Measurements from ENCODE around the gene ZNF778.
"Not testable (repeated sequence)": the region's sequence is repeated elsewhere in the genome, so short reads cannot be mapped to it uniquely, and the experiment has no call there.

ZNF778 gene

DNA sequence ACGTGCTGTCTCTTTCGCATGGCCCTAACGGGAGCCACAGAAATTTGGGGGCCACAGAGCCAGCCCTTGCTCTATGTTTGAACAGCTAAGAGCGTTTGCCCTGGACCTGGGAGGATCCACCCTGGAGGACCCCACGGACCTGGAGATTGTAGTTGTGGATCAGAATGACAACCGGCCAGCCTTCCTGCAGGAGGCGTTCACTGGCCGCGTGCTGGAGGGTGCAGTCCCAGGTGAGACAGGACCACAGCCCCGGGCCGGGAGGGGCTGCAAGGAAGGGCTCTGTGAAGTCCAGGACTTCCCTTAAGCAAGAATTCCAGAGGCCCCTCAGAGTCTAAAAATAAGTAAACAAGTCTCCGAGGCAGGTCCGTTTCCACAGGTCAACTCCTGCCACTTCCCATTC lies 34.0 kb upstream of the ZNF778 start:
- no peak for DNase-seq

- DNase-seq: no peak
Observed at GRCh38 chr16:89183975-89184676, 33.4 kb upstream of the ZNF778 start.

DNA sequence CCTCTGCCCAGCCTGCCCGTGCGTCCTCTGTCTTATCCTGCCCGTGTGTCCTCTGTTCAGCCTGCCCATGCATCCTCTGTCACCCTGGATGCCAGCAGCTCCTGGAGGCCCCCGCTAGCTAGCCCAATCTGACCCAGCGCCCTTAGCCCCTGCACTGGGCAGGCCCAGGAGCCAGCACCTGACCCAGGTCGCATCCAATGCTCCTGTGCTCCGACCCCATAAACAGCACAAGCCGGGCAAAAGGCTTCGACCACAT lies 32.9 kb upstream of the ZNF778 start:
- no peak for DNase-seq

DNA sequence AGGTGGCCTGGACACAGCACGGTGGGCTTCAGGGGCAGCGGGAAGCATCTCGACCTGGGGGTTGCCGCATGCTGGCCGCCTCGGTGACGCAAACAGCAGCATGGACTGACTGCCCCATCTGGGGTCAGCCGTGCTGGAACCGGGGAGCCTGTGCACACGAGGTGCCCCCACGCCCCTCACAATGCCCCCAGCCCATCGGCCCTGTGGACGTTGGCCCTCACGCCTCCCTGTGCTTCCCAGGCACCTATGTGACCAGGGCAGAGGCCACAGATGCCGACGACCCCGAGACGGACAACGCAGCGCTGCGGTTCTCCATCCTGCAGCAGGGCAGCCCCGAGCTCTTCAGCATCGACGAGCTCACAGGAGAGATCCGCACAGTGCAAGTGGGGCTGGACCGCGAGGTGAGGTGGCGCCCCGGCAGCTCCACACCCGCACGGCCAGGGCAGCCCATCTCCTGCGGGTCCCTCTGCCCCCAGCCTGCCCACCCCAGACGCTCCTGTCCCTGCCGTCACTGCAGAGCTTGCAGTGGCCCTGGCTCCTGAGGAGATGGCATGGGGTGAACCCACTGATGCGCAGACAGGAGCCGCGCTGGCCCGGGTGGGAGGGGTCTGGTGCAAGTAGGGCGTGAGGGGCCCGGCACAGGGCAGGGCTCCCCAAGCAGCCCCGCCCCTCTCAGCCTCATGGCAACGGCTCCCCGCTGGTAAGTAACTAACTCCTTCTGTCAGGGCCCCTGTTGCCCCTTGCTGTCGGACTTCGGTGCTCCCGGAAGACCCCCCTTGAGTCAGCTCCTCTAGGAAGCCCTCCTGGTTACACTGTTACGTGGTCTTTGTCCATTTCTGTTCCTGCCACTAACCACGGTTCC lies 32.3 kb upstream of the ZNF778 start:
- no peak for DNase-seq

DNA sequence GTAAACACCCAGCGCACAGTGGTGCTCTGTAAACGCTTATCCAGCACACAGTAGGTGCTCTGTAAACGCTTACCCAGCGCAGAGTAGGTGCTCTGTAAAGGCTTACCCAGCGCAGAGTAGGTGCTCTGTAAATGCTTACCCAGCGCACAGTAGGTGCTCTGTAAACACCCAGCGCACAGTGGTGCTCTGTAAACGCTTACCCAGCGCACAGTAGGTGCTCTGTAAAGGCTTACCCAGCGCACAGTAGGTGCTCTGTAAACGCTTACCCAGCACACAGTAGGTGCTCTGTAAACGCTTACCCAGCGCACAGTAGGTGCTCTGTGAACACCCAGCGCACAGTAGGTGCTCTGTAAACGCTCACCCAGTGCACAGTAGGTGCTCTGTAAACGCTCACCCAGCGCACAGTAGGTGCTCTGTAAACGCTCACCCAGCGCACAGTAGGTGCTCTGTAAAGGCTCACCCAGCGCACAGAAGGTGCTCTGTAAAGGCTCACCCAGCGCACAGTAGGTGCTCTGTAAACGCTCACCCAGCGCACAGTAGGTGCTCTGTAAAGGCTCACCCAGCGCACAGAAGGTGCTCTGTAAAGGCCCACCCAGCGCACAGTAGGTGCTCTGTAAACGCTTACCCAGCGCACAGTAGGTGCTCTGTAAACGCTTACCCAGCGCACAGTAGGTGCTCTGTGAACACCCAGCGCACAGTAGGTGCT lies 31.5 kb upstream of the ZNF778 start:
- DNase-seq: not testable (repeated sequence)

GRCh38 chr16:89186593-89187031 lies 30.9 kb upstream of the ZNF778 start:
- DNase-seq: not testable (repeated sequence)

DNA sequence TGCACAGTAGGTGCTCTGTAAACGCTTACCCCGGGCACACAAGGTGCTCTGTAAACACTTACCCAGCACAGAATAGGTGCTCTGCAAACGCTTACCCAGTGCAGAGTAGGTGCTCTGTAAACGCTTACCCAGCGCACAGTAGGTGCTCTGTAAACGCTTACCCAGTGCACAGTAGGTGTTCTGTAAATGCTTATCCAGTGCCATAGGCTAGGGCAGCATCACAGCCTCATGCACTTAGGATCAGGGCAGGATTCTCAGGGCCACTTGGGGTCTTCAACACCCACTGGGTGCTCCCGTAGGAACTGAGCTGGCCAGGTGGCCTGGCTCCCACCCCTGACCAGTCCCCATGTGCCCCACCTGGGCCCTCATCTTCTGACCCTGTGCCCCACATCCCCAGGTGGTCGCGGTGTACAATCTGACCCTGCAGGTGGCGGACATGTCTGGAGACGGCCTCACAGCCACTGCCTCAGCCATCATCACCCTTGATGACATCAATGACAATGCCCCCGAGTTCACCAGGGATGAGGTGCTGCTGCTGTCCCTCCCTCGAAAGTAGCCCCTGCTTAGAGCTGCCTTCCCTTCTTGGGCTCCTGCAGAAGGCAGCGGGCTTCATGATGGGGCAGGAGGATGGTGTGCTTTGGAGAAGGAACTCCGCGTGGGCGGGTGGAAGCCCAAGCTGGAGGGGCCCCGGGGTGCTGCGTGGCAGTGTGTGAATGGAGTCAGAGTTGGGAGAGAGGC lies 30.3 kb upstream of the ZNF778 start:
- DNase-seq: no peak

GRCh38 chr16:89187770-89188392 lies 29.6 kb upstream of the ZNF778 start:
- DNase-seq: no peak

DNA sequence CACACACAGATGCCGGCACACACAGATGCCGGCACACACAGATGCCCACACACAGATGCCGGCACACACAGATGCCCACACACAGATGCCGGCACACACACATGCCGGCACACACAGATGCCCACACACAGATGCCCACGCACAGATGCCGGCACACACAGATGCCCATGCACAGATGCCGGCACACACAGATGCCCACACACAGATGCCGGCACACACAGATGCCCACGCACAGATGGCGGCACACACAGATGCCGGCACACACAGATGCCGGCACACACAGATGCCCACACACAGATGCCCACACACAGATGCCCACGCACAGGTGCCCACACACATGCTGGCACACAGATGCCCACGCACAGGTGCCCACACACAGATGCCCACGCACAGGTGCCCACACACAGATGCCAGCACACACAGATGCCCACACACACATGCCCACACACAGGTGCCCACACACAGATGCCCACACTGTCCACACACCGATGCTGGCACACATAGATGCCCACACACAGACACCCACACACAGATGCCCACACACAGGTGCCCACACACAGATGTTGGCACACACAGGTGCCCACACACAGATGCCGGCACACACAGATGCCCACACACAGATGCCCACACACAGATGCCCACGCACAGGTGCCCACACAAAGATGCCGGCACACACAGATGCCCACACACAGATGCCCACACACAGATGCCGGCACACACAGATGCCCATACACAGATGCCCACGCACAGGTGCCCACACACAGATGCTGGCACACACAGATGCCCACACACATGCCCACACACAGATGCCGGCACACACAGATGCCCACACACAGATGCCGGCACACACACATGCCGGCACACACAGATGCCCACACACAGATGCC lies 28.8 kb upstream of the ZNF778 start:
- DNase-seq: not testable (repeated sequence)

- DNase-seq: no peak
Observed at GRCh38 chr16:89189358-89190025, 28.0 kb upstream of the ZNF778 start.

- DNase-seq: no peak
Observed at GRCh38 chr16:89190150-89190958, 27.1 kb upstream of the ZNF778 start.

GRCh38 chr16:89191033-89191900 lies 26.2 kb upstream of the ZNF778 start:
- no peak for DNase-seq

DNA sequence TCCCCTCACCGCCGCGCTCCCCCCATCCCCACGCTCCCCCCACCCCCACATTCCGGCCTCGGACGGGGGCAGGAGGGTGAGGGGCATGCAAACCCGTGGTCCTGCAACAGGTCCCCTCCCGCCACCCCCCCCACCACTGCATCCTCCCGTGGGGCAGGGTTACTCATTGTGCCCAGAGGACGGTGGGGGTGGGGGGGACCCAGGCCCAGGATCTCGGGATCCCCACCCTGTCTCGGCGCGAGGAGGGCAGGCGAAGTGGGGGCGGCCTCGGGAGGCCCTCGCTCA lies 25.7 kb upstream of the ZNF778 start:
- DNase-seq: no peak

DNA sequence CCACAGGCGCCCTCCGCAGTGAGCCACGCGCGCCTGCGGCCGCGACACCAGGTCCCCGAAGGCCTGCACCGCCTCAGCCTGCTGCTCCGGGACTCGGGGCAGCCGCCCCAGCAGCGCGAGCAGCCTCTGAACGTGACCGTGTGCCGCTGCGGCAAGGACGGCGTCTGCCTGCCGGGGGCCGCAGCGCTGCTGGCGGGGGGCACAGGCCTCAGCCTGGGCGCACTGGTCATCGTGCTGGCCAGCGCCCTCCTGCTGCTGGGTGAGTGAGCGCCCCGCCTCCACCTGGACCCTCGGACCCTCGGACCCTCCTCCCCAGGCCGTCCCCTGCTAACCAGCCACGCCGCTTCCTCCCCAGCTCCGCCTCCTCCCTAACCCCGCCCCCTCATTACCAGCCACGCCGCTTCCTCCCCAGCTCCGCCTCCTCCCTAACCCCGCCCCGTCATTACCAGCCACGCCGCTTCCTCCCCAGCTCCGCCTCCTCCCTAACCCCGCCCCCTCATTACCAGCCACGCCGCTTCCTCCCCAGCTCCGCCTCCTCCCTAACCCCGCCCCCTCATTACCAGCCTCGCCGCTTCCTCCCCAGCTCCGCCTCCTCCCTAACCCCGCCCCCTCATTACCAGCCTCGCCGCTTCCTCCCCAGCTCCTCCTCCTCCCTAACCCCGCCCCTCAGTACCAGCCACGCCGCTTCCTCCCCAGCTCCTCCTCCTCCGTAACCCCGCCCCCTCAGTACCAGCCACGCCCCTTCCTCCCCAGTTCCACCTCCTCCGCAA lies 25.1 kb upstream of the ZNF778 start:
- not testable (repeated sequence) for DNase-seq

DNA sequence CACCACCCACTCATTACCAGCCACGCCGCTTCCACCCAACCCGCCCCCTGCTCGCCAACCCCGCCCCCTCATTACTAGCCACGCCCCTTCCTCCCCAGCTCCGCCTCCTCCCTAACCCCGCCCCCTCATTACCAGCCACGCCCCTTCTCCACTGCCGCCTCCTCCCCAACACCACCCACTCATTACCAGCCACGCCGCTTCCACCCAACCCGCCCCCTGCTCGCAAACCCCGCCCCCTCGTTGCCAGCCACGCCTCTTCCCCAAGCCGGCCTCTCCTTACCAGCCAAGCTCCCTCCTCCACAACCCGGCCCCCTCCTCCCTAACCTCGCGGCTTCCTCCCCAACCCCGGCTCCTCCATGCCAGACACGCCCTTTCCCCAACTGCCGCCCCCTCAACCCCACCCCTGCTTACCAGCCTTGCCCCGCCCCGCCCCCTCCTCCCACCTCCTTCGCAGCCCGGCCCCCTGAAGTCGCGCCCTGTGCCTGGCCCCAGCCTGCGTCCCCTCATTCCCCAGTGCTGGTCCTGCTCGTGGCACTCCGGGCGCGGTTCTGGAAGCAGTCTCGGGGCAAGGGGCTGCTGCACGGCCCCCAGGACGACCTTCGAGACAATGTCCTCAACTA lies 24.4 kb upstream of the ZNF778 start:
- no peak for DNase-seq

DNA sequence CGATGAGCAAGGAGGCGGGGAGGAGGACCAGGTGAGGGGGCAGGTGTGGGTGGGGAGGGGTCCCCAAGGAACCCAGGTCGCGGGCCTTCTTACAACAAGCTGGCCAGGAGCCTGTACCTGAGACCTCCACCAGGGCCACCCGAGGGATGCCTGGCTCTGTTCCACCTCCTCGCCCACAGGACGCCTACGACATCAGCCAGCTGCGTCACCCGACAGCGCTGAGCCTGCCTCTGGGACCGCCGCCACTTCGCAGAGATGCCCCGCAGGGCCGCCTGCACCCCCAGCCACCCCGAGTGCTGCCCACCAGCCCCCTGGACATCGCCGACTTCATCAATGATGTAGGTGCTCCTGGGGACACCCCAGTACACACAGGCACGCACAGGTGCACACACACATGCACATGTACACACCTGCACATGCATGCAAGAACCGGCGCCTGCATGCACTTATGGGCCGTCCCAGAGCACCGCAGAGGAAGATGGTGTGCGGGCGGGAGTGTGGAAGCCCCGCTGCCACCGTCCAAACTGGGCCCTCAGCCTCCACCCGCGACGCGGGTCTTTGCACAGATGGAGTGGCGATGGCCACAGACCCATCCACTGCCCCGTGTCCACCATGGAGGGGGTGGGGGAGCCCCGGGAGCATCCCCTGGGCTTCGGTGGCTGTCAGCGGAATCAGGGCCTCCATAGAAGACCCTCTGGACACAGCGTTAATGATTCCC lies 23.8 kb upstream of the ZNF778 start:
- no peak for DNase-seq
